ENCODE measurements around the gene MAP3K10. TPM values are rescaled to one million over a fixed set of nuclear protein-coding genes. Genes with fewer than 3 reads are reported as not detected.

Gene MAP3K10
- total RNA-seq, 1 experiment from 2014 or later: 11.8 TPM

- TF ChIP-seq, protein P1, sequence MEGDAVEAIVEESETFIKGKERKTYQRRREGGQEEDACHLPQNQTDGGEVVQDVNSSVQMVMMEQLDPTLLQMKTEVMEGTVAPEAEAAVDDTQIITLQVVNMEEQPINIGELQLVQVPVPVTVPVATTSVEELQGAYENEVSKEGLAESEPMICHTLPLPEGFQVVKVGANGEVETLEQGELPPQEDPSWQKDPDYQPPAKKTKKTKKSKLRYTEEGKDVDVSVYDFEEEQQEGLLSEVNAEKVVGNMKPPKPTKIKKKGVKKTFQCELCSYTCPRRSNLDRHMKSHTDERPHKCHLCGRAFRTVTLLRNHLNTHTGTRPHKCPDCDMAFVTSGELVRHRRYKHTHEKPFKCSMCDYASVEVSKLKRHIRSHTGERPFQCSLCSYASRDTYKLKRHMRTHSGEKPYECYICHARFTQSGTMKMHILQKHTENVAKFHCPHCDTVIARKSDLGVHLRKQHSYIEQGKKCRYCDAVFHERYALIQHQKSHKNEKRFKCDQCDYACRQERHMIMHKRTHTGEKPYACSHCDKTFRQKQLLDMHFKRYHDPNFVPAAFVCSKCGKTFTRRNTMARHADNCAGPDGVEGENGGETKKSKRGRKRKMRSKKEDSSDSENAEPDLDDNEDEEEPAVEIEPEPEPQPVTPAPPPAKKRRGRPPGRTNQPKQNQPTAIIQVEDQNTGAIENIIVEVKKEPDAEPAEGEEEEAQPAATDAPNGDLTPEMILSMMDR (IDR thresholded peaks at IDR 0.05; ENCODE audit: insufficient read depth in 1 of 2, low read depth in 1 of 2, low read length in 1 of 2, severe bottlenecking in 1 of 2, unreplicated experiment in 1 of 2): no peak
- ChIA-PET CTCF (no interaction called here), POLR2A (no interaction called here)
- intact Hi-C loops (cut with micrococcal nuclease; ENCODE audit: unreplicated experiment): no loop called here
- Histone ChIP-seq H3K4me1 (no peaks in the 10 kb centered on the region), H3K27me3 (replicated peaks; ENCODE audit: control insufficient read depth, insufficient read depth, low read length) (no peaks in the 10 kb centered on the region), H3K36me3 (ENCODE audit: control insufficient read depth, insufficient read depth, low read length) (no peaks in the 10 kb centered on the region; the same call in 1 of the 2 replicates), H3K9me3 (no peaks in the 10 kb centered on the region), H3K4me3 (ENCODE audit: low read depth, low read length) (no peak overlapping the region)
- Mint-ChIP-seq H3K4me3 (ENCODE audit: unreplicated experiment) (no peak overlapping the region), H3K27ac (ENCODE audit: unreplicated experiment) (no peak overlapping the region), H3K27me3 (ENCODE audit: insufficient read depth, unreplicated experiment) (no peaks in the 10 kb centered on the region), H3K4me1 (ENCODE audit: low read depth, unreplicated experiment) (peaks cover 5% of the 10 kb centered on the region), H3K36me3 (ENCODE audit: insufficient read depth, unreplicated experiment) (peaks cover 40% of the 10 kb centered on the region), H3K9me3 (ENCODE audit: unreplicated experiment) (no peaks in the 10 kb centered on the region)
- no peak for DNase-seq
- no TSS peak for BruUV-seq (replicated peaks)
Observed at GRCh38 chr19:40245506-40246128, 54.4 kb downstream of the MAP3K10 start.

- intact Hi-C loops (cut with micrococcal nuclease; ENCODE audit: unreplicated experiment): no loop called here
- H3K27ac Mint-ChIP-seq (ENCODE audit: unreplicated experiment): no peak overlapping the region
- H3K4me3 Mint-ChIP-seq (ENCODE audit: unreplicated experiment): no peak overlapping the region
- CTCF ChIA-PET: no interaction called here
- TF ChIP-seq, protein P1 (IDR thresholded peaks at IDR 0.05; ENCODE audit: insufficient read depth in 1 of 2, low read depth in 1 of 2, low read length in 1 of 2, severe bottlenecking in 1 of 2, unreplicated experiment in 1 of 2): no peak
- Histone ChIP-seq H3K9me3 (no peaks in the 10 kb centered on the region), H3K36me3 (ENCODE audit: control insufficient read depth, insufficient read depth, low read length) (no peaks in the 10 kb centered on the region), H3K4me3 (ENCODE audit: low read depth, low read length) (no peak overlapping the region), H3K27me3 (replicated peaks; ENCODE audit: control insufficient read depth, insufficient read depth, low read length) (no peaks in the 10 kb centered on the region), H3K4me1 (0 out of 2 replicates have a peak, but pooled peaks cover 2% of the 10 kb centered on the region)
- BruUV-seq (replicated peaks): no TSS peak
- peaks cover 5% of the 10 kb centered on the region for H3K4me1 Mint-ChIP-seq (ENCODE audit: low read depth, unreplicated experiment)
- DNase-seq: no peak
- H3K9me3 Mint-ChIP-seq (ENCODE audit: unreplicated experiment): no peaks in the 10 kb centered on the region
- POLR2A ChIA-PET: no interaction called here
- H3K36me3 Mint-ChIP-seq (ENCODE audit: insufficient read depth, unreplicated experiment): peaks cover 34% of the 10 kb centered on the region
- H3K27me3 Mint-ChIP-seq (ENCODE audit: insufficient read depth, unreplicated experiment): no peaks in the 10 kb centered on the region
Observed at GRCh38 chr19:40246292-40247073, 55.3 kb downstream of the MAP3K10 start.

DNA sequence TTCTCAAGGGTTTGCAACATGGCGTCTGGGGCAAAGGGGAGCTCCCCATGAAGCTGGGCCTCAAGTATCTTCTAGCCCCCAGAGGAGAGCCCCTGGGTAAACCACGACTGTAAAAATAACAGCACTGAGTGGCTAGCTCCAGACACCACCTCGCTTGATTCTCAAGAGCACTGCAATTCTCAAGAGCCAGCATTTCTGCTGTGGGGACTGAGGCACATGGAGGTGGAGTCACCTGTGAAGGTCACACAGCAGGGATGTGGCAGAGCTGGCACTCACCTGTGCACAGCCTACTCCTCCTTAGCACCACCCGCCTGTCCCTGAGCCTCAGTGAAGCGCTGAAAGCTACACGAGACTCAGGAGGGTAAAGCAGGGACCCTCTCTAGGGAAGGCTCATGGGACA lies 56.0 kb downstream of the MAP3K10 start:
- ChIA-PET CTCF (no interaction called here), POLR2A (no interaction called here)
- Histone ChIP-seq H3K9me3 (no peaks in the 10 kb centered on the region), H3K4me1 (0 out of 2 replicates have a peak, but pooled peaks cover 3% of the 10 kb centered on the region), H3K4me3 (ENCODE audit: low read depth, low read length) (no peak overlapping the region), H3K36me3 (ENCODE audit: control insufficient read depth, insufficient read depth, low read length) (no peaks in the 10 kb centered on the region), H3K27me3 (replicated peaks; ENCODE audit: control insufficient read depth, insufficient read depth, low read length) (no peaks in the 10 kb centered on the region)
- BruUV-seq (replicated peaks): no TSS peak
- TF ChIP-seq, protein P1 (IDR thresholded peaks at IDR 0.05; ENCODE audit: insufficient read depth in 1 of 2, low read depth in 1 of 2, low read length in 1 of 2, severe bottlenecking in 1 of 2, unreplicated experiment in 1 of 2): no peak
- Mint-ChIP-seq H3K27me3 (ENCODE audit: insufficient read depth, unreplicated experiment) (no peaks in the 10 kb centered on the region), H3K36me3 (ENCODE audit: insufficient read depth, unreplicated experiment) (peaks cover 31% of the 10 kb centered on the region), H3K4me1 (ENCODE audit: low read depth, unreplicated experiment) (peaks cover 5% of the 10 kb centered on the region), H3K27ac (ENCODE audit: unreplicated experiment) (no peak overlapping the region), H3K9me3 (ENCODE audit: unreplicated experiment) (no peaks in the 10 kb centered on the region), H3K4me3 (ENCODE audit: unreplicated experiment) (no peak overlapping the region)
- no peak for DNase-seq
- intact Hi-C loops (cut with micrococcal nuclease; ENCODE audit: unreplicated experiment): no loop called here

Measured in Caco-2 (cell line).